Endothelial cell of umbilical vein (primary cell): ENCODE results near the gene VAV2.

Source experiments
- CTCF ChIP-seq, 2 donors: IDR thresholded peaks; 1 replicate in 1 of 2; 2 replicates in 1 of 2; pipeline ENCODE4 v1.5.1; 2011; ENCODE audit warnings: low read length in 2 of 2, mild to moderate bottlenecking in 2 of 2, moderate library complexity in 2 of 2, control low read depth in 1 of 2, inconsistent platforms in 1 of 2, low read depth in 1 of 2; ENCODE audit not compliant: insufficient read depth in 1 of 2; ENCODE audit errors: extremely low read depth in 1 of 2
- POLR2A ChIP-seq: IDR thresholded peaks from 2 replicates; pipeline ENCODE4 v1.6.1; 2012; ENCODE audit warnings: low read depth, mild to moderate bottlenecking, control low read depth, low read length
- POLR2AphosphoS5 ChIP-seq: IDR thresholded peaks from 2 replicates; pipeline ENCODE4 v1.6.1; 2012; ENCODE audit warnings: low read depth, mild to moderate bottlenecking, control low read depth, low read length, moderate library complexity; ENCODE audit not compliant: insufficient read depth

- no peak for TF ChIP-seq POLR2AphosphoS5
- peak; percentile 84 to 86 for TF ChIP-seq CTCF (IDR thresholded peaks at IDR 0.05; ENCODE audit: extremely low read depth in 1 of 2, insufficient read depth in 1 of 2, low read depth in 1 of 2, low read length in 2 of 2)
- TF ChIP-seq POLR2A: no peak
Observed at GRCh38 chr9:133782157-133783130, 209.7 kb downstream of the VAV2 start.
